NCI-H82 (cell line): Measurements from ENCODE around the gene FBN2.

Experiments
- DNase-seq: peaks from one replicate; lab custom pipeline; 2025; lab: John Stamatoyannopoulos, UW

The FBN2 gene

DNA sequence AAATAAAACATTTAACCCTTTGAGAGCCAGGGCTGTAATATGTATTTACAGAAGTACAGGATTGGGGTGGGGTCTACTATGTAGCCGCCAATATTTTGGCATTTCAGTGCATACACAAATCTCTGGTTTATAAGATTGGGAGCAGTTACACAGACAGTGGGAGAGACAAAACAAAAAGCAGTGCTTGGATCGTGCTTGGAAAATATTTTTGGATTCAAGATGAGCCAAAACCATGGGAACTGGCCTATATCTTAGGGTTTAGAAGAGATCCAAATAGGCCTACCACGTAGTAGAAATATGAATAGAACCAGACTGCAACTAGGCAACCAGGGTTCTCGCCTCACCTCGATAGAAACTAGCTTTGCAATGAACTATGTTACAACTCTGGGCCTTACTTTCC lies 284.9 kb downstream of the FBN2 start:
- DNase-seq = no peak

- DNase-seq = no peak
Measured at GRCh38 chr5:128252756-128253155, 285.3 kb downstream of the FBN2 start.

GRCh38 chr5:128252196-128252595 lies 285.8 kb downstream of the FBN2 start:
- no peak for DNase-seq

GRCh38 chr5:128245974-128246373 lies 292.1 kb downstream of the FBN2 start:
- no peak for DNase-seq

- no peak for DNase-seq
Measured at GRCh38 chr5:128243958-128244582, 294.0 kb downstream of the FBN2 start.

DNA sequence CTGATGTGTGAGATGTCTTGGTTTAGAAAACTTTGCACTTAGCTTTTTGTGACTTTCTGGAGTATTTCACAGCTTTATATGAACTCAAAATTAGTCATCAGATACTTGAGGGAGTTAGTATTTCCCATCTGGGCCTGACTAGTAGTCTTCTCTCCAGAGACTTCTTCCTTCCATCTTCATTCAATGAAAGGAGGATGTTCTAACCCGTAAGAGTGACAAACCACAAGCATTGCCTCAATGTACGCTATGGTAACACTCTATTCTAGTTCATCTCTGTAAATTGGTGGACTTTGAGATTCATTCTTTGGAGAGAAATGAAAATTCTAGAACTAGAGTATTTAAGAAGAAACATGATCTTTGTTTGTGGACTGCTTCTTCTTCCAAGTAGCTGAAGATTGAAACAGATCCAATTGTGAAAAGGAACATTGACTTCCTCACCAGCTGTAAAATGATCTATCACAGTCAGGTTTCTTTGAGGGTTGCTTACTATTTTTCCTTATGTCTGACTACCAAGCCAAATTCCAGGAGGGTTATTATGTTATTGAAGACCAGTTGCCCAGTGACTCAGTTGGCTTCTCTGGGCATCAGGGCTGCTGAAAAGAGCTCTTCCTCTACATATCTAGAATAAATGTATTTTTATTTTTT lies 296.9 kb downstream of the FBN2 start:
- DNase-seq = no peak

GRCh38 chr5:128237546-128237945 lies 300.5 kb downstream of the FBN2 start:
- DNase-seq = no peak

GRCh38 chr5:128237000-128237399 lies 301.0 kb downstream of the FBN2 start:
- DNase-seq = no peak

DNA sequence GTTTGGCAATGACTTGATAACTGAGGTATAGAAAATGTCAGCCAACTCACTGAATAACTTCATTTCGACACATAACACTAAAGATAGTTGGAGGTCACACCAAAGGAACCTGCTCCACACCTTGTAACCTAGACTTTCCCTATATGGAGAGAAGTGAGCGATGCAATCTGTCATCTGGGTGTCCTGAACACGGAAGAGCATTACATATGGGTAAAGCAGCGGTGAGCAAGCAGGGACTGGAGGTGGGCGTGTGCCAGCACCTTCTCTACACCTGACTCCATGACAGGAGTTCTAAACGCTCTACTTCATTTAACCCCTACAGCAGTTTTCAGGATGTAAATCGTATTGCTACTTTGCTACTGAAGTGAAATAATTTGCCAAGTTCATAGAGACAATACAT lies 301.7 kb downstream of the FBN2 start:
- no peak for DNase-seq

- no peak for DNase-seq
Measured at GRCh38 chr5:128234928-128235641, 303.0 kb downstream of the FBN2 start.

DNA sequence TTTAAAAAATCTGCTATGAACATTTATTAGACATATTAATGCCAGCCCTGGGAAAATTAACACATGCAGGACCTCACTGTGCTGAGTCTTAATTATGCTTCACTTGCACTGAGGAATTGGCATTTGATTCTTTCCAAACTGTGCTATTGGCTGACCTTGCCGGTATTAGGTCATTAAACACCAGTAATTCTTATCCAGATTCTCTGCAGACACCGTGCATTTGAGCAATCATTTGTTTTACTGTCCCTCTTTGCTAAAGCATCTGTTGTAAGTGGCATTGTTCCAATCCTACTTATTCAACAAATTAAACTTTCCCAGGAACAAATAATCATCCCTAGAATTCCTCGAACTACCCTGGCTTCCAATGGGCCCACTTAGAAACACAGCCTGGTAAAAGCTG lies 309.5 kb downstream of the FBN2 start:
- no peak for DNase-seq

GRCh38 chr5:128228008-128228407 lies 310.0 kb downstream of the FBN2 start:
- no peak for DNase-seq

GRCh38 chr5:128225245-128226030 lies 312.6 kb downstream of the FBN2 start:
- no peak for DNase-seq

- DNase-seq = no peak
Measured at GRCh38 chr5:128224336-128224735, 313.7 kb downstream of the FBN2 start.

GRCh38 chr5:128220841-128221240 lies 317.2 kb downstream of the FBN2 start:
- DNase-seq = no peak

DNA sequence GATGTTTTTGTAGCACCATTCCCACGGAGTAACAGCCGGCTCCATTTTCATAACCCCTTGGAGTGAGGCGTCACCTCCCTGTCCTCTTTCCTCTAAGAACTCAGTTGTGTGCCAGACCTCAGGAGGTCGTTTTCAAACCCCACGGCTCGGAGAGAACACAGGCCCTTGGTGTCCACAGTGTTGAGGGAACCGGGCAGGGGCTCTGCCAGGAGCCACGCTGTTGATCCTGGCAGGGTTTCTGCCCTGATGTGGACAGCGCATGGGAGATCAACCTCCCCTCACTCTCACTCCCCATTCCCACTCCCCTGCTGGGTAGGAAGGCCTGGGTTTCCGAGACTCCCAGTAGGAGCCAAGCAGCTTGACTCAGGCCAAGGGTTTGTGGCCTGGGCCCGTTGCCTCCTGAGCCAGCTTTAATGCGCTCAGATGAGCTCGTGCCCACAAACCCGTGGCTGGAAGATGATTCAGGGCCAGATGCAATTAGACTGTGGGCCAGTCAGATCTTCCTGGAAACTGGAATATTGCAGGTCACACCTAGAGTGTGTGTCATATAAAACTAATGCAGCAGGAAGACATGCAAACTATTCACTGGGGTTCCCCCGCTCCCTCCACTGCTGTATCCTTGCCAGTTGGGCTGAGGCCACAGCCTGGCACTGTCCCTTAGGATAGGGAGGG lies 321.0 kb downstream of the FBN2 start:
- no peak for DNase-seq

GRCh38 chr5:128216285-128216684 lies 321.8 kb downstream of the FBN2 start:
- no peak for DNase-seq

- no peak for DNase-seq
Measured at GRCh38 chr5:128213833-128214232, 324.2 kb downstream of the FBN2 start.

- peak; percentile 69 for DNase-seq
Measured at GRCh38 chr5:128213340-128213739, 324.7 kb downstream of the FBN2 start.

DNA sequence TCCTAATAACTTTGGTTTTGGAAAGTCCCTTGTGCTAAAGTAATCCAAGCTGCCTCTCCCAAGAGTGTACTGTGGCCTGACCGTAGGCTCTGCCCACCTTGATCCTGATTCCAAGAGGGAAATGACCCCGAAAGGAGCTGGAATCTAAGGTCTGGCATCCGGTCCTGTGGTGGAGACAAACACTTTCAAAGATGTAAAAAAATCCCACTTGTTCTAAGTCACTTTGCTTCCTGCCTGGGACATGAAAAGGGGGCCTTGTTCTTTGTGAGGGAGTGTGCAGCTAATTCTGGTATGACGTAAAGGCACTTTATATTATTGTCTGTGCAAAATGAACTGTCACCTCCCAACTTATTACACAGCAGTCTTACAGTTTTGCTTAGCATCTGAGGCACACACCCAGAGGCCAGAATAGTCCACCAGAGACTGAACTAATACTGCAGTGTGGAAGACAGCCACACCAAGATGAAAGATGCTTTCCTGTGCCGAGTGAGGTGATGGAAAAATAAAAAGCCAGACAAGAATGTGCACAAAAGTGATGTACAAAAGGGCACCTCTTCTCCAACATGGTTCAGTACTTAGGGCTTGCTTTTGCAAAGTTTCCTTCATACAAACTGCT lies 325.7 kb downstream of the FBN2 start:
- DNase-seq = no peak

- DNase-seq = no peak
Measured at GRCh38 chr5:128208436-128208835, 329.6 kb downstream of the FBN2 start.
